ENCODE data around the gene GNPTAB.

GRCh38 chr12:101802486-101802885, 28.3 kb downstream of the GNPTAB start:
- no peak for TF ChIP-seq EZH2 (IDR thresholded peaks at IDR 0.05; ENCODE audit: insufficient read depth, low read length)
- TF ChIP-seq, protein P1, sequence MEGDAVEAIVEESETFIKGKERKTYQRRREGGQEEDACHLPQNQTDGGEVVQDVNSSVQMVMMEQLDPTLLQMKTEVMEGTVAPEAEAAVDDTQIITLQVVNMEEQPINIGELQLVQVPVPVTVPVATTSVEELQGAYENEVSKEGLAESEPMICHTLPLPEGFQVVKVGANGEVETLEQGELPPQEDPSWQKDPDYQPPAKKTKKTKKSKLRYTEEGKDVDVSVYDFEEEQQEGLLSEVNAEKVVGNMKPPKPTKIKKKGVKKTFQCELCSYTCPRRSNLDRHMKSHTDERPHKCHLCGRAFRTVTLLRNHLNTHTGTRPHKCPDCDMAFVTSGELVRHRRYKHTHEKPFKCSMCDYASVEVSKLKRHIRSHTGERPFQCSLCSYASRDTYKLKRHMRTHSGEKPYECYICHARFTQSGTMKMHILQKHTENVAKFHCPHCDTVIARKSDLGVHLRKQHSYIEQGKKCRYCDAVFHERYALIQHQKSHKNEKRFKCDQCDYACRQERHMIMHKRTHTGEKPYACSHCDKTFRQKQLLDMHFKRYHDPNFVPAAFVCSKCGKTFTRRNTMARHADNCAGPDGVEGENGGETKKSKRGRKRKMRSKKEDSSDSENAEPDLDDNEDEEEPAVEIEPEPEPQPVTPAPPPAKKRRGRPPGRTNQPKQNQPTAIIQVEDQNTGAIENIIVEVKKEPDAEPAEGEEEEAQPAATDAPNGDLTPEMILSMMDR (IDR thresholded peaks at IDR 0.05; ENCODE audit: insufficient read depth, low read depth, low read length), result no peak

Data from astrocyte (in vitro differentiated cells and primary cell).